DND-41 (cell line): ENCODE measurements around the gene TRERF1.

Source experiments
- ATAC-seq: fragments of 200-7000 bp; cut with Tn5 transposase; 3 replicates; pipeline ENCODE4 v1.9.1; 2021; ENCODE audit warnings: low read depth; ENCODE audit not compliant: insufficient read depth
- DNase-seq: peaks from one replicate; pipeline ENCODE4 v3.0.0-alpha.2; 2020
- H2AFZ ChIP-seq: 2 replicates; pipeline ENCODE4 v1.6.0; 2012; ENCODE audit warnings: low read depth, low read length
- H3K27ac ChIP-seq: 2 replicates; pipeline ENCODE4 v1.5.1; 2012; ENCODE audit warnings: low read length, inconsistent platforms
- H3K27me3 ChIP-seq: fragments of 200-600 bp; sonication (generic); 2 replicates; pipeline ENCODE4 v1.6.0; 2012; ENCODE audit warnings: low read length, mild to moderate bottlenecking, inconsistent platforms; ENCODE audit not compliant: insufficient read depth, poor library complexity
- H3K36me3 ChIP-seq: 2 replicates; pipeline ENCODE4 v1.5.1; 2012; ENCODE audit warnings: low read length, inconsistent platforms; ENCODE audit not compliant: insufficient read depth
- H3K4me1 ChIP-seq: 2 replicates; pipeline ENCODE4 v1.5.1; 2012; ENCODE audit warnings: mild to moderate bottlenecking, low read length; ENCODE audit not compliant: insufficient read depth
- H3K4me2 ChIP-seq: 2 replicates; pipeline ENCODE4 v1.6.0; 2012; ENCODE audit warnings: mild to moderate bottlenecking, moderate library complexity, low read length, inconsistent platforms; ENCODE audit not compliant: insufficient read depth
- H3K4me3 ChIP-seq, 2 experiments: fragments of 200-600 bp in 1 of 2; shearing (Covaris generic) in 1 of 2; 2 replicates each; pipeline ENCODE4 v1.5.1; 2012 to 2016; ENCODE audit warnings: inconsistent platforms in 2 of 2, low read length in 2 of 2, mild to moderate bottlenecking in 2 of 2, low read depth in 1 of 2, moderate library complexity in 1 of 2
- H3K79me2 ChIP-seq: 2 replicates; pipeline ENCODE4 v1.6.0; 2012; ENCODE audit warnings: low read length, inconsistent platforms; ENCODE audit not compliant: insufficient read depth
- H3K9ac ChIP-seq: 2 replicates; pipeline ENCODE4 v1.6.0; 2012; ENCODE audit warnings: low read depth, mild to moderate bottlenecking, inconsistent platforms, low read length, moderate library complexity
- H3K9me3 ChIP-seq: 2 replicates; pipeline ENCODE4 v1.5.1; 2012; ENCODE audit warnings: low read length, moderate library complexity, mild to moderate bottlenecking, inconsistent platforms; ENCODE audit not compliant: insufficient read depth, severe bottlenecking
- H4K20me1 ChIP-seq: 2 replicates; pipeline ENCODE4 v1.6.0; 2012; ENCODE audit warnings: low read length; ENCODE audit not compliant: insufficient read depth
- EZH2 ChIP-seq: IDR thresholded peaks from 3 replicates; pipeline ENCODE4 v1.6.1; 2012; ENCODE audit warnings: borderline replicate concordance, low read depth, mild to moderate bottlenecking, moderate library complexity, low read length, inconsistent platforms; ENCODE audit not compliant: severe bottlenecking
- TF ChIP-seq, protein P1 (sequence below): IDR thresholded peaks from 2 replicates; pipeline ENCODE4 v1.5.1; 2012; ENCODE audit warnings: borderline replicate concordance, low read length, moderate library complexity, mild to moderate bottlenecking; ENCODE audit not compliant: poor library complexity, severe bottlenecking; ENCODE audit errors: extremely low read depth

TRERF1 gene

DNA sequence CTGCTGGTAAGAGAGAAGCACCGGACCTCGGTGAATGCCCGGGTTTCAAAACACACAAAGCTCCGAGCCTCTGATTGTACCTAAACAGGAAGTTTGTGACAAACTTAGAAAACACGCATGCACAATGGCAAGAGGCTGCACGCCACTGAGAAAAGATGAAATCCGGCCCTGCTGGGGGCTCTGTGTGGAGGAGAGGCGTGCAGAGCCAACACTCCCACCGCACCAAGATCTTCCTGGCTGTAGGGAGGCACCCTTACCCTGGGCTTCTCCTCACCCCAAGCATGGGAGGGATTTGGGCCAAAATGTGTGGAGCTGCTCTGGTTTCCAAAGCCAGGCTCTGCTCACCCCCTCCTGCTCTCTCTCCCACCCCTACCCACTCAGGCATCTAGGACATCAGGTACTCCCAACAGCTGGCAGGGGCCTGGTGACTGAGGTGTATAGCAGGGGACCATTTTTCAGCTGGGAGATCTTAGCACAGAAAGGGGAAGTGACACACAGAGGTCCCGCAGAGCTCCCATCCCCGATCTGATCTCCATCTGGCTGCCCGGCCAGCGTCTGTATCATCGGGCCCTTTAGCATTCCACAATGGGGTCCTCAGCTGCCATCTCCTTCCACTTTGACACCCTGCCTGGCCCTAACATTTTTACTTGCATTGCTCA lies 84.2 kb downstream of the TRERF1 start:
- no peaks in the 10 kb centered on the region for H3K79me2 ChIP-seq
- TF ChIP-seq, protein P1, sequence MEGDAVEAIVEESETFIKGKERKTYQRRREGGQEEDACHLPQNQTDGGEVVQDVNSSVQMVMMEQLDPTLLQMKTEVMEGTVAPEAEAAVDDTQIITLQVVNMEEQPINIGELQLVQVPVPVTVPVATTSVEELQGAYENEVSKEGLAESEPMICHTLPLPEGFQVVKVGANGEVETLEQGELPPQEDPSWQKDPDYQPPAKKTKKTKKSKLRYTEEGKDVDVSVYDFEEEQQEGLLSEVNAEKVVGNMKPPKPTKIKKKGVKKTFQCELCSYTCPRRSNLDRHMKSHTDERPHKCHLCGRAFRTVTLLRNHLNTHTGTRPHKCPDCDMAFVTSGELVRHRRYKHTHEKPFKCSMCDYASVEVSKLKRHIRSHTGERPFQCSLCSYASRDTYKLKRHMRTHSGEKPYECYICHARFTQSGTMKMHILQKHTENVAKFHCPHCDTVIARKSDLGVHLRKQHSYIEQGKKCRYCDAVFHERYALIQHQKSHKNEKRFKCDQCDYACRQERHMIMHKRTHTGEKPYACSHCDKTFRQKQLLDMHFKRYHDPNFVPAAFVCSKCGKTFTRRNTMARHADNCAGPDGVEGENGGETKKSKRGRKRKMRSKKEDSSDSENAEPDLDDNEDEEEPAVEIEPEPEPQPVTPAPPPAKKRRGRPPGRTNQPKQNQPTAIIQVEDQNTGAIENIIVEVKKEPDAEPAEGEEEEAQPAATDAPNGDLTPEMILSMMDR = no peak
- TF ChIP-seq EZH2 = no peak
- no peaks in the 10 kb centered on the region for H3K36me3 ChIP-seq
- H3K4me2 ChIP-seq = no peak overlapping the region
- H3K4me3 ChIP-seq = no peak overlapping the region
- no peaks in the 10 kb centered on the region for H3K9me3 ChIP-seq
- H3K4me1 ChIP-seq = no peaks in the 10 kb centered on the region
- H3K9ac ChIP-seq = no peak overlapping the region
- DNase-seq = no peak
- no peaks in the 10 kb centered on the region for H3K27me3 ChIP-seq
- peaks cover 37% of the 10 kb centered on the region for H4K20me1 ChIP-seq
- no peak for ATAC-seq
- no peak overlapping the region for H2AFZ ChIP-seq
- no peak overlapping the region for H3K27ac ChIP-seq

- Histone ChIP-seq H3K36me3 (no peaks in the 10 kb centered on the region), H3K4me1 (no peaks in the 10 kb centered on the region), H3K79me2 (no peaks in the 10 kb centered on the region), H3K4me3 (no peak overlapping the region), H3K27me3 (no peaks in the 10 kb centered on the region), H3K27ac (no peak overlapping the region), H3K4me2 (no peak overlapping the region), H3K9me3 (no peaks in the 10 kb centered on the region), H4K20me1 (peaks cover 33% of the 10 kb centered on the region), H3K9ac (no peak overlapping the region), H2AFZ (no peak overlapping the region)
- no peak for ATAC-seq
- DNase-seq = no peak
- TF ChIP-seq EZH2 = no peak
- TF ChIP-seq, protein P1 = no peak
Measured at GRCh38 chr6:42366999-42367352, 84.8 kb downstream of the TRERF1 start.

- TF ChIP-seq EZH2 = no peak
- TF ChIP-seq, protein P1 = no peak
- peaks cover 5% of the 10 kb centered on the region; the same call in 1 of the 2 replicates for H3K36me3 ChIP-seq
- H3K4me2 ChIP-seq = no peak overlapping the region
- DNase-seq (no peak), ATAC-seq (no peak)
- H3K27me3 ChIP-seq = no peaks in the 10 kb centered on the region
- no peak overlapping the region for H3K9ac ChIP-seq
- no peaks in the 10 kb centered on the region for H3K9me3 ChIP-seq
- H4K20me1 ChIP-seq = peaks cover 33% of the 10 kb centered on the region
- H3K27ac ChIP-seq = no peak overlapping the region
- no peak overlapping the region for H3K4me3 ChIP-seq
- no peaks in the 10 kb centered on the region for H3K4me1 ChIP-seq
- H3K79me2 ChIP-seq = no peaks in the 10 kb centered on the region
- no peak overlapping the region for H2AFZ ChIP-seq
Measured at GRCh38 chr6:42366011-42366705, 85.6 kb downstream of the TRERF1 start.
